Measurements from ENCODE around the gene TP53INP2.

- TF ChIP-seq POLR2A (IDR thresholded peaks at IDR 0.05) = no peak
- TF ChIP-seq, protein P1, sequence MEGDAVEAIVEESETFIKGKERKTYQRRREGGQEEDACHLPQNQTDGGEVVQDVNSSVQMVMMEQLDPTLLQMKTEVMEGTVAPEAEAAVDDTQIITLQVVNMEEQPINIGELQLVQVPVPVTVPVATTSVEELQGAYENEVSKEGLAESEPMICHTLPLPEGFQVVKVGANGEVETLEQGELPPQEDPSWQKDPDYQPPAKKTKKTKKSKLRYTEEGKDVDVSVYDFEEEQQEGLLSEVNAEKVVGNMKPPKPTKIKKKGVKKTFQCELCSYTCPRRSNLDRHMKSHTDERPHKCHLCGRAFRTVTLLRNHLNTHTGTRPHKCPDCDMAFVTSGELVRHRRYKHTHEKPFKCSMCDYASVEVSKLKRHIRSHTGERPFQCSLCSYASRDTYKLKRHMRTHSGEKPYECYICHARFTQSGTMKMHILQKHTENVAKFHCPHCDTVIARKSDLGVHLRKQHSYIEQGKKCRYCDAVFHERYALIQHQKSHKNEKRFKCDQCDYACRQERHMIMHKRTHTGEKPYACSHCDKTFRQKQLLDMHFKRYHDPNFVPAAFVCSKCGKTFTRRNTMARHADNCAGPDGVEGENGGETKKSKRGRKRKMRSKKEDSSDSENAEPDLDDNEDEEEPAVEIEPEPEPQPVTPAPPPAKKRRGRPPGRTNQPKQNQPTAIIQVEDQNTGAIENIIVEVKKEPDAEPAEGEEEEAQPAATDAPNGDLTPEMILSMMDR (IDR thresholded peaks at IDR 0.05) = no peak
Observed at GRCh38 chr20:34711813-34712430, 7.8 kb downstream of the TP53INP2 start.
